GM04503 (cell line): ENCODE results near the gene CLDN16.

Experiments used
- DNase-seq: peaks from one replicate; pipeline ENCODE4 v3.0.0-alpha.2; 2012; ENCODE audit warnings: low read depth

Gene CLDN16

DNA sequence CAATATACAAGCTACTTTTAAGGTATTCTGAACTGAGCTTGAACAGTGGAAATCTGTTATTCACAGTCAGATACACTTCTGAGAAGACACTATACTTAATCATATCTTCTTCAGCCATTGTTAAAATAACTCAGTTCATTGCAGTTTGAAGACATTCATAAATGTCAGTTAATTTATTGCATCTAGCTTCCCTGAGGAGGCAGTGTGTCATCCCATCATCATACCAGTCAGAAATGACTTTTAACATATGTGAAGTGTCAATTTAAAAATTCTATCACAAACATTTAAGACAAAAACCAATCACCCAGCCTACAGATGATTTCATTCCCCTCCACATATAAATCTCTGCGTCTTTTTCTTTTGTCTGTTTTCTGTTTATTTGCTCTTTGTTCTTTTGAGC, 54.3 kb downstream of the CLDN16 start:
- DNase-seq = no peak

DNA sequence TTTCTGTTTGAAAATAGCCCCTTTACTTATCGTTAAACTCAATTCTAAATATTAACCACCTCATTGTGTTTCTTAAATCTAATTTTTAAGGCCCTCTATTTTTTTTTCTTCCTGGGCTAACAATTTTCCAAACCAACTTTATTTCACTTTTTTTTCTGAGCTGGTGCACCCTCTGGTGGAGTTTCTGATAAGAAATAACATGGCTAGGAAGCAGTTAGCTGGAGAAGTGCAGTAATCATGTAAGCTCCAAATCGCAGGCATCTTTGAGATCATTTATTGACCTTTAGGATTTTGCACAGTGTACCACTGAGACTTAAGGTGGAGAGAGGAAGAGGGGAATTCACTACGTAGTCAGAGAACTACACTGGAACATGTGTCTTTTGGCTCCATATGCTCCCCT, 55.3 kb downstream of the CLDN16 start:
- no peak for DNase-seq

DNA sequence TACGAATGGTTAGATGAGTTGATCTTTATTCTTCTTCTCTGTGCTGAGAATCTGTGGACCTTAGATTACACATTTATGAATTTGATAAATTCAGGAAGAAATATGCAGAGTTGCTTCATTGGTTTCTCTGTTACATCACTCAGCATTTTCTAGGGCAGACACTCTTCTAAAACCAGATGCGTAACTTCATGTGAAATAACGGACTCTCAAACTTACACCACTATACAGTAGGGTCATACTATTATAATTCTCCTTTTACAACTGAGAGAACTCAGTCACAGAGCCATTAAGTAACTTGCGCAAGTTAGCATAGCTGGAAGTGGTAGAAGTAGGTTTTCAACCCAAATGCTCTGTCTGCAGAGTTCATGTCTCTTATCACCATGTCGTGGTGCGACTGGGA, 56.0 kb downstream of the CLDN16 start:
- DNase-seq = no peak

DNA sequence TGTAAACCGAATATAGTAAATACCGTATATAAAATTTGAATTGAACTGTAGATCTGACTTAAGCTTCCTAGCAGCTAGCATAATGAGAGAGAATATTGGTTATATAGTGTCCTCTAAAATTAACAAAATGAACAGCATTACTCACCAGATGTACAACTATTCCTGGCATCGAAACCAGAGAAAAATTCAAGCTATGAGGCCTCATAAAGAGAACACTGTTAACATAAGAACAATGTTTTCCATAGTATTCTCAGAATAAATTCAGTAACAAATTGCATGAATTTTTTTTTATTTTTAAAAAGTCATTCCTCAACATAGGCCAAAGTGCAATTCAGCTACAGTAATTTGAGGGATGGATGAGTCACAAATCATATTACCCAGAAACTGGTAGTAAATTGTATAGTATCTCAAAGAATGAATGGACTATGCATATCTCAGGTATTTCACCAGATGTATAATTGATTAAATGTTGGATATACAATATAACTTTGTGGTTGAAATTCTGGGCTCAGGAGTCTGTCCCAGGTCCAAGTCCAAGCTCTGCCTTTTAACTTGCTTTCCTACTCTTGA, 56.7 kb downstream of the CLDN16 start:
- no peak for DNase-seq

DNA sequence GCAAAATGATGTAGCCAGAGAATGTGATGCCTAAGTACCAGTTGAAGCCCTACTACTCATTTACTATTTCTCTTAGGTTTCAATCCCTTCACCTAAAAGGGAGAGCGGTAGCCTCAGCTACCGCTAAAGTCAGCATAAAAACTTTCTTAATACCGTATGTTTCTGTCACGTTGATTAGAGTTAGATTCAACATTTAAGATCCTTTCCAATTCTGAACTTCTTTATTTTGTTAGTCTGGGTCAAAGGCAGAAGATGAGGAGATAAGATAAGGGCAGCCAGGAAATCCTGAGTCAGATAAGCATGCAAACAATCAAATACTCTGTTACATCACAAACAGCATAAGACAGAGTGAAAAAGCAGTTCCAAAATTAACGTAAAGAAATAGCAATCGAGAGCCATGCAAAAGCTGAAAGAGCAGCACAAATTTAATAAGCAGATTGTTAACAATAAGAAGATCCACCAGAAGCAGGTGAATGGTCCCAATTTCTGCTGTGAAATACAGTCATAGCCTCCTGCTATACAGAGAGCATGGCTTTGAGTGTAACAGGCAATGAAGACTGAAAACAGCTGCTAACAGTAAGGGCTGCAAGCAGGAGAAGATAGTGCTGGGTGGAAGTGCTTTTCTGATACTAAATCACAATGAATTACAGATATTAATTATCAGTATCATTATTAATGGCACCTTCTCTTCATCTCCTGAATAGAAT, 58.8 kb downstream of the CLDN16 start:
- no peak for DNase-seq

DNA sequence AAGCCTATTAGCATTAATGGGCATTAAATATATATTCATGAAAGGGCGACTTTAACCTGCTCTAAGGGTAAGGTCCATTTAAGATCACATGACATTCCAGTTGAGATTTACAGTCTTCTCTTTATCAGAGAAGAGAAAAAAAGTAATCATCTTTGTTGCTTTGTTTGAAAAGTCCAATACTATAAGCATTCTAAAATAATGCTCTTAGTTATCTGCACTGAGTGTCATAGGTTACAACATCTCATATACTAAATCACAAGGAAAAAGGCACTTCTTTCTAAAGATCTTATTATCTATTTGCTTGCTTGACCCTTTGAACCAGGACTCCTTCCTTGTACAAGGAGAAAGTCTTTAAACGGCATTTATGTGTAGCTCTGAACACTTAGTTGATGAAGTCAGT, 60.3 kb downstream of the CLDN16 start:
- DNase-seq = no peak

DNA sequence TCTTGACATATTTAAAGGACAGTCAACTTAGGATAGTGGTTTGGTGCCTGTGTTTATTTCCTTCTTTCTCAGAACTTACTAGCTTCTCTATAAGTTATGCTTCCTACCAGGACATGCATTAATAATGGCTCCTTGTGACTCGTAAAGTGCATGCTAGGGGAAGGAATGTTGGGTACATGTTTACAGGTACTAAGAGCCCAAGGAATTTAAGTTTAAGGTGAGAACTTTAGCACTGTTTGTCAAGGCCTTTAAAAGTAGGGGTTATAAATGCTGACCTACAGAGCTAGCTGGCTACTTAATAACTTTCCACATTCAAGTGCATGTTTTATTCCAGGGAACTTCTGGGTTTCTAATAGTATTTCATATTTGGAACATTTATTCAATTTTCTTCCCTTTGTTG, 61.8 kb downstream of the CLDN16 start, which contains the start of gene TMEM207:
Gene TMEM207, minus strand, starts transcription at position 101 of the 400 bp plus-strand sequence. Its CDS starts 92 bp downstream, at position 9.
- no peak for DNase-seq

DNA sequence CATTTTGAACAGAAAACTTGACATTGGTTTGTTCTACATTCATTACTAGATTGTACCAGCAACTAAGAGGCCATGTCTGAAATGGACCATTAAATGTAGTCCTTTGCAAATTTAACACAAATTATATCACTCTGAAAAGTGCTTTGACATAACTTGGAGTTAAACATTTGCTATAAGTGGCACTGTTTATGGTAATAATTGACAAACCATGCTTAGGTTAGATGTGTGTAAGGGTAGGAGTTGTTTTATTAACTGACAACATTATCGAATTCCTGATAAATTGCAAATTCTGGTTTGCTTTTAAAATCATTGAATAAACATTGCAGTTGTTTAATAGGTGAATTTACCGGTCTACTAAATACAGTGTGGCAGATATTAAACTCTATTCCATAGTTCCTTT, 67.9 kb downstream of the CLDN16 start:
- DNase-seq = no peak

DNA sequence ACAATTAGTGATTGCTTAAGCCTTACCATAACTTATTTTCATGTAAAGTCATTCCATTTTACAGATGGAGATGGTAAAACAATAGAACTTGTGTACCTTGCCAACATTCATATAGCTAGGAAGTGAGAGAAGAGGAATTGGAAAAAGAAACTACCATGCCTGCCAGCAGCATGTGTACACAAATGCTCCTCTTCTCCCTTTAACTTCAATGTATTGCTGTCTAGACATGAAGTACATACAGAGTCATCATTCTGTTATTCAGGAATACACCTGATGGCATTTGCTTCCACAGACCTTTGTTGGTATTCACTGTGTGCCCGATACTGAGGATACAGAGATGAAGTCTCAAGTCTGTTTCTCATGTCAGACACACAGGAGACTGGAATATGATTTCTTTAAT, 68.8 kb downstream of the CLDN16 start:
- no peak for DNase-seq

DNA sequence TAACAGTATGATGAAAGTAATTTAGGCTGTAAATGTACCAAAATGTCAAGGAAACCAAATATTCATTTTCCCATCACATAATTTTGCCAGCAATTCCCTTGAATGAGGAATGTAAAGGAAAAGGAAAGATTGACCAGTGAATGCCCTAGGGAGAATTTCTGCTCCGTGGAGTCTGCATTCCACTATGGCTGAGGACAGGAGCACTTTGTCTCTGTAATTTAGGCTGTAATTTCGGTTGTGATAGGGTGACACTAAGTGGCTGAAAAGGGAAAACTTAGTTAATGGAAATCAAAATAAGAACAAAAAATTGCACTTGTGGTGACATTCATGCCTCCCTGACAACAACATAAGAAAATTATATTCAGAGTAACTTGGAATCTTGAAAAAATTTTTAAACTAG, 70.1 kb downstream of the CLDN16 start:
- DNase-seq = no peak
